IMR-90 (cell line): ENCODE data around the gene ASXL3. TPM values are rescaled to one million over a fixed set of nuclear protein-coding genes. Genes with fewer than 3 reads are reported as not detected.

ENCODE experiments used
- ATAC-seq: fragments of 200-7000 bp; cut with Tn5 transposase; 2 replicates; pipeline ENCODE4 v1.9.1; 2020; ENCODE audit warnings: low read depth, mild to moderate bottlenecking, moderate library complexity
- BruUV-seq: library from RNA; stranded (reverse); fragments of 400-500 nt; replicated peaks from 2 replicates; lab custom pipeline; 2021; lab: Mats Ljungman, UMichigan
- CTCF ChIA-PET: fragments of 300-600 bp; formaldehyde crosslinking; extraction: SDS; loops from one replicate; lab custom pipeline; 2021; ENCODE audit warnings: antibody characterized with exemption; lab: Yijun Ruan, JAX
- POLR2A ChIA-PET: fragments of 300-600 bp; sonication (Branson Sonifier 250); formaldehyde crosslinking; loops from one replicate; lab custom pipeline; 2022; ENCODE audit warnings: antibody characterized with exemption; ENCODE audit not compliant: unreplicated experiment; lab: Charles Lee
- DNase-seq: peaks from one replicate; pipeline ENCODE4 v3.0.0; 2013
- H2AFZ ChIP-seq: replicated peaks from 2 replicates; pipeline ENCODE3; 2013; ENCODE audit warnings: low read length, mild to moderate bottlenecking; ENCODE audit not compliant: poor library complexity
- H2AK5ac ChIP-seq: 2 replicates; pipeline ENCODE4 v1.6.1; 2013; ENCODE audit warnings: low read depth, low read length, inconsistent platforms
- H2AK9ac ChIP-seq: replicated peaks from 2 replicates; pipeline ENCODE3; 2013; ENCODE audit warnings: mild to moderate bottlenecking, low read depth, low read length, moderate library complexity; ENCODE audit not compliant: poor library complexity
- H2BK120ac ChIP-seq: 2 replicates; pipeline ENCODE4 v1.6.1; 2013; ENCODE audit warnings: low read depth, low read length, inconsistent platforms
- H2BK15ac ChIP-seq: 3 replicates; pipeline ENCODE4 v1.6.1; 2013; ENCODE audit warnings: low read depth, low read length, inconsistent platforms
- H2BK20ac ChIP-seq: 2 replicates; pipeline ENCODE4 v1.6.1; 2013; ENCODE audit warnings: low read depth, mild to moderate bottlenecking, inconsistent platforms, low read length, moderate library complexity
- H2BK5ac ChIP-seq: 2 replicates; pipeline ENCODE4 v1.6.1; 2013; ENCODE audit warnings: mild to moderate bottlenecking, low read depth, low read length, inconsistent platforms; ENCODE audit not compliant: poor library complexity, severe bottlenecking
- H3K14ac ChIP-seq: replicated peaks from 2 replicates; pipeline ENCODE4 v1.6.1; 2013; ENCODE audit warnings: low read depth, low read length, inconsistent platforms
- H3K18ac ChIP-seq: 2 replicates; pipeline ENCODE4 v1.6.1; 2013; ENCODE audit warnings: low read depth, low read length, control low read depth
- H3K23ac ChIP-seq: 2 replicates; pipeline ENCODE4 v1.6.1; 2013; ENCODE audit warnings: low read depth, low read length, inconsistent platforms
- H3K27ac ChIP-seq: 2 replicates; pipeline ENCODE4 v1.5.1; 2013; ENCODE audit warnings: mild to moderate bottlenecking, control low read depth, low read length; ENCODE audit not compliant: insufficient read depth
- H3K27me3 ChIP-seq: 2 replicates; pipeline ENCODE4 v1.6.1; 2013; ENCODE audit warnings: low read length; ENCODE audit not compliant: control insufficient read depth, insufficient read depth
- H3K36me3 ChIP-seq: 2 replicates; pipeline ENCODE4 v1.6.1; 2013; ENCODE audit warnings: low read length, mixed read lengths; ENCODE audit not compliant: control insufficient read depth, insufficient read depth
- H3K4ac ChIP-seq: 2 replicates; pipeline ENCODE4 v1.6.1; 2013; ENCODE audit warnings: low read depth, low read length, inconsistent platforms
- H3K4me1 ChIP-seq: 2 replicates; pipeline ENCODE4 v1.6.1; 2013; ENCODE audit warnings: low read length, mixed read lengths; ENCODE audit not compliant: control insufficient read depth, insufficient read depth
- H3K4me2 ChIP-seq: 2 replicates; pipeline ENCODE4 v1.6.1; 2013; ENCODE audit warnings: low read depth, mild to moderate bottlenecking, control low read depth, low read length, moderate library complexity
- H3K4me3 ChIP-seq: 2 replicates; pipeline ENCODE4 v1.5.1; 2013; ENCODE audit warnings: low read depth, mild to moderate bottlenecking, control low read depth, low read length, moderate library complexity; ENCODE audit not compliant: insufficient read depth
- H3K56ac ChIP-seq: 2 replicates; pipeline ENCODE4 v1.6.1; 2013; ENCODE audit warnings: low read length, inconsistent platforms; ENCODE audit not compliant: insufficient read depth; ENCODE audit errors: extremely low read depth
- H3K79me1 ChIP-seq, 2 experiments: 2 replicates each; pipeline ENCODE4 v1.6.1; 2013; ENCODE audit warnings: low read length in 2 of 2, inconsistent platforms in 1 of 2, low read depth in 1 of 2
- H3K9ac ChIP-seq: 2 replicates; pipeline ENCODE4 v1.6.1; 2013; ENCODE audit warnings: low read depth, low read length, control low read depth
- H3K9me1 ChIP-seq: 2 replicates; pipeline ENCODE4 v1.6.1; 2013; ENCODE audit warnings: low read length, inconsistent platforms; ENCODE audit not compliant: insufficient read depth
- H3K9me3 ChIP-seq: 2 replicates; pipeline ENCODE4 v1.6.1; 2013; ENCODE audit warnings: low read length; ENCODE audit not compliant: control insufficient read depth, insufficient read depth
- H4K20me1 ChIP-seq: 2 replicates; pipeline ENCODE4 v1.6.1; 2013; ENCODE audit warnings: low read length, inconsistent platforms; ENCODE audit not compliant: insufficient read depth
- H4K5ac ChIP-seq: 2 replicates; pipeline ENCODE4 v1.6.1; 2013; ENCODE audit warnings: mild to moderate bottlenecking, low read depth, low read length, control low read depth
- H4K8ac ChIP-seq, 2 experiments: 2 replicates each; pipeline ENCODE4 v1.6.1; 2013; ENCODE audit warnings: low read depth in 2 of 2, low read length in 2 of 2, control low read depth in 1 of 2, inconsistent platforms in 1 of 2
- H4K91ac ChIP-seq: 2 replicates; pipeline ENCODE4 v1.6.1; 2013; ENCODE audit warnings: low read depth, low read length, inconsistent platforms; ENCODE audit not compliant: insufficient read depth
- BHLHE40 ChIP-seq: fragments of 150-350 bp; IDR thresholded peaks from 2 replicates; pipeline ENCODE4 v1.6.1; 2016; ENCODE audit warnings: mild to moderate bottlenecking, low read depth, low read length
- CHD1 ChIP-seq: IDR thresholded peaks from 2 replicates; pipeline ENCODE4 v1.6.1; 2012; ENCODE audit warnings: low read depth, low read length, improper control_type of control experiment
- FOS ChIP-seq: fragments of 150-350 bp; IDR thresholded peaks from 2 replicates; pipeline ENCODE4 v1.6.1; 2016; ENCODE audit warnings: low read depth, low read length
- POLR2A ChIP-seq: IDR thresholded peaks from 2 replicates; pipeline ENCODE4 v1.6.1; 2012; ENCODE audit warnings: mild to moderate bottlenecking, low read depth, low read length
- SMC3 ChIP-seq: fragments of 150-350 bp; IDR thresholded peaks from 2 replicates; pipeline ENCODE4 v1.6.1; 2016; ENCODE audit warnings: low read depth, mild to moderate bottlenecking, antibody characterized with exemption, low read length, moderate library complexity
- WGBS, 2 experiments: methylation state at CpG; one replicate each; pipeline versions ENCODE4 v1.1.5 to v1.1.7; 2013; ENCODE audit warnings: missing lambda C conversion rate in 2 of 2; ENCODE audit not compliant: insufficient read length in 1 of 2; ENCODE audit errors: extremely low coverage in 2 of 2; 5-methylcytosine and 5-hydroxymethylcytosine counted together
- dilution Hi-C: fragments of 300-500 bp; cut with HindIII; formaldehyde crosslinking; loops from one replicate; pipeline ENCODE4 v1.14.3; 2018; ENCODE audit warnings: low sequenced_read_pairs; ENCODE audit not compliant: unreplicated experiment
- in situ Hi-C: fragments of 300-500 bp; cut with MboI; formaldehyde crosslinking; loops from 3 replicates; pipeline ENCODE4 v1.14.3; 2019; ENCODE audit warnings: low sequenced_read_pairs, inconsistent platforms, mixed read lengths
- intact Hi-C: fragments of 100-400 bp; cut with micrococcal nuclease; formaldehyde crosslinking; loops from 2 replicates; pipeline ENCODE4 v1.10.0; 2022
- polyA plus RNA-seq, 3 experiments: library from polyadenylated mRNA; depleted of rRNA; stranded (reverse); fragments of >200 nt; gene quantifications; 2 replicates each; pipeline ENCODE4 v1.2.3, GENCODE V29; 2012; ENCODE audit warnings: low replicate concordance in 1 of 3
- total RNA-seq: library from RNA; depleted of rRNA; stranded (reverse); fragments of >200 nt; gene quantifications from 2 replicates; pipeline ENCODE4 v1.2.3, GENCODE V29; 2012
- TF ChIP-seq, protein P1 (sequence below): conservative IDR thresholded peaks from 2 replicates; pipeline ENCODE4 v1.5.1; 2012; ENCODE audit warnings: mild to moderate bottlenecking, low read depth, low read length, improper control_type of control experiment
- TF ChIP-seq, protein P2 (sequence below): fragments of 150-350 bp; IDR thresholded peaks from 2 replicates; pipeline ENCODE4 v1.6.1; 2016; ENCODE audit warnings: low read depth, mild to moderate bottlenecking, low read length, moderate library complexity, borderline replicate concordance
- TF ChIP-seq, protein P3 (sequence below): fragments of 150-350 bp; IDR thresholded peaks from 2 replicates; pipeline ENCODE4 v1.6.1; 2017; ENCODE audit warnings: mild to moderate bottlenecking, antibody characterized with exemption, low read length, low read depth

Gene ASXL3
- total and polyA plus RNA-seq, 2 of the 4 experiments (the other 2 are of a cell fraction), result 0.03 to 0.54 TPM

DNA sequence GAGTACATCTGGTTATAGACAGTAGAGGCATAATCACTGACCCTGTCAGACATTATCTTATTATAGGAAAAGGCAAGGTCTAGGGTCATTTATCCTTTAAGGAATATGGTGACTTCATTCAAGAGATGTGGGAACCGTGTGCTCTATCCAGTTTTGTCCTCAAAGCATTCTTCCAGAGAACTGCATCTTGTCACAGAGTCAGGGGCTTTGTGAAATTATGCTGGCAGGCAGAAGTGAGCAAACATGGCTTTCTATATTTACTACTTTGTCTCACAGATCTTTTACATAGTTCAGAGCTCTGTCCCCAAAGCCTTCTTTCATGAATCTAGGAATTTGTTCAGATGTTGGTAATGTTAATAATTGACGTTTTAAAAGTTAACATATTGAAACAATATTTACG, 177.4 kb downstream of the ASXL3 start:
- Histone ChIP-seq H3K79me1 (no peaks in the 10 kb centered on the region), H3K27me3 (peaks cover 3% of the 10 kb centered on the region; the same call in 1 of the 2 replicates), H3K4me3 (no peak overlapping the region), H4K8ac (0 out of 4 replicates have a peak overlapping the region, but pooled peaks of 1 of the 2 experiments have one; percentile 15), H4K5ac (no peak overlapping the region; the same call in 1 of the 2 replicates), H3K9me3 (no peaks in the 10 kb centered on the region), H2AK5ac (0 out of 2 replicates have a peak overlapping the region, but pooled peaks have one; percentile 31), H3K36me3 (no peaks in the 10 kb centered on the region), H3K27ac (peak overlapping the region; percentile 72; the same call in 1 of the 2 replicates), H3K4me1 (peaks cover 5% of the 10 kb centered on the region; the same call in 1 of the 2 replicates), H3K4me2 (no peak overlapping the region; the same call in 1 of the 2 replicates), H3K23ac (no peak overlapping the region), H4K91ac (no peak overlapping the region; the same call in 1 of the 2 replicates), H4K20me1 (no peaks in the 10 kb centered on the region), H3K56ac (no peak overlapping the region), H3K9me1 (no peaks in the 10 kb centered on the region), H2BK5ac (no peak overlapping the region), H2BK120ac (no peak overlapping the region), H2BK15ac (no peak overlapping the region), H2BK20ac (no peak overlapping the region), H3K9ac (0 out of 2 replicates have a peak overlapping the region, but pooled peaks have one; percentile 27), H3K18ac (peak overlapping the region; percentile 94), H3K4ac (no peak overlapping the region), H2AFZ (no peak overlapping the region), H3K14ac (no peak overlapping the region), H2AK9ac (no peak overlapping the region)
- DNase-seq, result no peak
- POLR2A ChIA-PET, result no interaction called here
- CTCF ChIA-PET, result no interaction called here
- TF ChIP-seq POLR2A, result no peak
- TF ChIP-seq SMC3, result no peak
- TF ChIP-seq, protein P1, sequence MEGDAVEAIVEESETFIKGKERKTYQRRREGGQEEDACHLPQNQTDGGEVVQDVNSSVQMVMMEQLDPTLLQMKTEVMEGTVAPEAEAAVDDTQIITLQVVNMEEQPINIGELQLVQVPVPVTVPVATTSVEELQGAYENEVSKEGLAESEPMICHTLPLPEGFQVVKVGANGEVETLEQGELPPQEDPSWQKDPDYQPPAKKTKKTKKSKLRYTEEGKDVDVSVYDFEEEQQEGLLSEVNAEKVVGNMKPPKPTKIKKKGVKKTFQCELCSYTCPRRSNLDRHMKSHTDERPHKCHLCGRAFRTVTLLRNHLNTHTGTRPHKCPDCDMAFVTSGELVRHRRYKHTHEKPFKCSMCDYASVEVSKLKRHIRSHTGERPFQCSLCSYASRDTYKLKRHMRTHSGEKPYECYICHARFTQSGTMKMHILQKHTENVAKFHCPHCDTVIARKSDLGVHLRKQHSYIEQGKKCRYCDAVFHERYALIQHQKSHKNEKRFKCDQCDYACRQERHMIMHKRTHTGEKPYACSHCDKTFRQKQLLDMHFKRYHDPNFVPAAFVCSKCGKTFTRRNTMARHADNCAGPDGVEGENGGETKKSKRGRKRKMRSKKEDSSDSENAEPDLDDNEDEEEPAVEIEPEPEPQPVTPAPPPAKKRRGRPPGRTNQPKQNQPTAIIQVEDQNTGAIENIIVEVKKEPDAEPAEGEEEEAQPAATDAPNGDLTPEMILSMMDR, result no peak
- no peak for TF ChIP-seq FOS
- no peak for TF ChIP-seq CHD1
- TF ChIP-seq, protein P2, sequence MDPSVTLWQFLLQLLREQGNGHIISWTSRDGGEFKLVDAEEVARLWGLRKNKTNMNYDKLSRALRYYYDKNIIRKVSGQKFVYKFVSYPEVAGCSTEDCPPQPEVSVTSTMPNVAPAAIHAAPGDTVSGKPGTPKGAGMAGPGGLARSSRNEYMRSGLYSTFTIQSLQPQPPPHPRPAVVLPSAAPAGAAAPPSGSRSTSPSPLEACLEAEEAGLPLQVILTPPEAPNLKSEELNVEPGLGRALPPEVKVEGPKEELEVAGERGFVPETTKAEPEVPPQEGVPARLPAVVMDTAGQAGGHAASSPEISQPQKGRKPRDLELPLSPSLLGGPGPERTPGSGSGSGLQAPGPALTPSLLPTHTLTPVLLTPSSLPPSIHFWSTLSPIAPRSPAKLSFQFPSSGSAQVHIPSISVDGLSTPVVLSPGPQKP, result no peak
- TF ChIP-seq, protein P3, sequence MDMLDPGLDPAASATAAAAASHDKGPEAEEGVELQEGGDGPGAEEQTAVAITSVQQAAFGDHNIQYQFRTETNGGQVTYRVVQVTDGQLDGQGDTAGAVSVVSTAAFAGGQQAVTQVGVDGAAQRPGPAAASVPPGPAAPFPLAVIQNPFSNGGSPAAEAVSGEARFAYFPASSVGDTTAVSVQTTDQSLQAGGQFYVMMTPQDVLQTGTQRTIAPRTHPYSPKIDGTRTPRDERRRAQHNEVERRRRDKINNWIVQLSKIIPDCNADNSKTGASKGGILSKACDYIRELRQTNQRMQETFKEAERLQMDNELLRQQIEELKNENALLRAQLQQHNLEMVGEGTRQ, result no peak
- no peak for TF ChIP-seq BHLHE40
- dilution Hi-C loops, result no loop called here
- in situ Hi-C loops, result no loop called here
- intact Hi-C loops, result loop anchor here (5.0 to 10.0 kb wide), 2 partner anchors 178 to 569 kb away; partner anchors contain the start of gene ASXL3
- ATAC-seq, result no peak
- no TSS peak for BruUV-seq
- WGBS, 2 experiments, result no CpG with 5 or more reads among the region's 3 CpGs
